ENCODE data around the gene NAT9. TPM values are rescaled to one million over a fixed set of nuclear protein-coding genes. Genes with fewer than 3 reads are reported as not detected.

The NAT9 gene
- total and polyA plus RNA-seq, 9 donors: 19.7 to 87.0 (median 56.5) TPM

GRCh38 chr17:74815550-74816370, 39.6 kb upstream of the NAT9 start:
- Histone ChIP-seq H3K27me3 (no peaks in the 10 kb centered on the region), H3K36me3 (no peaks in the 10 kb centered on the region), H3K9me3 (no peaks in the 10 kb centered on the region), H3K4me1 (ENCODE audit: insufficient read depth) (peaks cover 4% of the 10 kb centered on the region), H3K4me3 (no peak overlapping the region), H3K27ac (no peak overlapping the region)
- TF ChIP-seq EP300 (IDR thresholded peaks at IDR 0.05) (no peak), POLR2A (IDR thresholded peaks at IDR 0.05) (no peak), CTCF (IDR thresholded peaks at IDR 0.05) (no peak)
- intact Hi-C loops (cut with DNase I): no loop called here
- 89 to 91% (median 89%) methylated on average over 15 of the region's 15 CpGs for WGBS, 3 donors
- DNase-seq: no peak

GRCh38 chr17:74815067-74815466, 38.9 kb upstream of the NAT9 start:
- no peaks in the 10 kb centered on the region for H3K36me3 ChIP-seq
- 96 to 98% (median 97%) methylated on average over 7 of the region's 7 CpGs for WGBS, 3 donors

GRCh38 chr17:74814453-74814852, 38.3 kb upstream of the NAT9 start:
- 86 to 88% (median 87%) methylated on average over 5 of the region's 5 CpGs for whole genome bisulfite sequencing, 3 donors
- Histone ChIP-seq H3K4me3 (no peak overlapping the region), H3K36me3 (no peaks in the 10 kb centered on the region), H3K9me3 (no peaks in the 10 kb centered on the region), H3K4me1 (ENCODE audit: insufficient read depth) (peaks cover 4% of the 10 kb centered on the region), H3K27ac (no peak overlapping the region), H3K27me3 (no peaks in the 10 kb centered on the region)
- TF ChIP-seq EP300 (IDR thresholded peaks at IDR 0.05) (no peak), POLR2A (IDR thresholded peaks at IDR 0.05) (no peak), CTCF (IDR thresholded peaks at IDR 0.05) (no peak)
- no peak for DNase-seq
- intact Hi-C loops (cut with DNase I): no loop called here

More at GRCh38 chr17:74815067-74815466, 38.9 kb upstream of the NAT9 start:
- TF ChIP-seq CTCF (IDR thresholded peaks at IDR 0.05) (no peak), POLR2A (IDR thresholded peaks at IDR 0.05) (no peak), EP300 (IDR thresholded peaks at IDR 0.05) (no peak)
- H3K27me3 ChIP-seq: no peaks in the 10 kb centered on the region
- intact Hi-C loops (cut with DNase I): no loop called here
- peaks cover 4% of the 10 kb centered on the region for H3K4me1 ChIP-seq (ENCODE audit: insufficient read depth)
- DNase-seq: no peak
- H3K27ac ChIP-seq: no peak overlapping the region
- H3K9me3 ChIP-seq: no peaks in the 10 kb centered on the region
- H3K4me3 ChIP-seq: no peak overlapping the region

- Histone ChIP-seq H3K4me3 (peak overlapping the region; percentile 3), H3K36me3 (no peaks in the 10 kb centered on the region), H3K27ac (peak overlapping the region; percentile 46 to 49), H3K4me1 (ENCODE audit: insufficient read depth) (peaks cover 4% of the 10 kb centered on the region), H3K27me3 (no peaks in the 10 kb centered on the region), H3K9me3 (no peaks in the 10 kb centered on the region)
- peak; percentile 43 to 60 (median 57) for DNase-seq
- 5 to 18% (median 11%) methylated on average over 23 of the region's 23 CpGs for WGBS, 3 donors
- TF ChIP-seq POLR2A (IDR thresholded peaks at IDR 0.05) (no peak), CTCF (IDR thresholded peaks at IDR 0.05) (no peak), EP300 (IDR thresholded peaks at IDR 0.05) (no peak)
- intact Hi-C loops (cut with DNase I): no loop called here
Measured at GRCh38 chr17:74812109-74813009, 36.2 kb upstream of the NAT9 start.
